SH-SY5Y (cell line): ENCODE data around the gene CHD6.

Experiments used
- GATA2 ChIP-seq: IDR thresholded peaks from 2 replicates; pipeline ENCODE4 v1.6.1; 2011; ENCODE audit warnings: mild to moderate bottlenecking, low read depth, low read length
- GATA3 ChIP-seq: IDR thresholded peaks from 2 replicates; pipeline ENCODE4 v1.6.1; 2011; ENCODE audit warnings: low read depth, mild to moderate bottlenecking, low read length, moderate library complexity

DNA sequence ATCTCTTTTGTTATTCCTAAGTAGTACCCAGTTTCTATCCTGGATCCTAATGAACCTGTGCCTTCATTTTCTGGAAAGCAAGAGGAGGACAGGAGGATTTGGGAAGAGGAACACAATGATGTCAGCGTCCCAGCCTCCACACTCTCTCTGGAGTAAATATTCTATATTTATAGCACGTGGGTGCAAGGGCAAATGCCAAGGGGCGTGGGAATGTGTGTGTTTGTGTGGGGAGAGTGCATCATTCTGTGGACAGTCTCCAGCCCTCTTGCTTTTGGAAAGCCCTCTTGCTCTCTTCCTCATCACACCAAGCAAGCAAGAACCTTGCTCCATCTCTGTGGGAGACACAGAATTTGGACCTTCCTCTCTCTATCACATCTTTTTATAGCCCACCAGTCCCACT is 148.3 kb downstream of the CHD6 start:
- TF ChIP-seq GATA2 (no peak), GATA3 (no peak)
